Panc1 (cell line): Measurements from ENCODE around the gene TMEM252.

Experiments
- CTCF ChIP-seq: fragments of 450-650 bp; IDR thresholded peaks from 2 replicates; pipeline ENCODE4 v1.5.1; 2017; ENCODE audit warnings: mild to moderate bottlenecking
- POLR2AphosphoS5 ChIP-seq: IDR thresholded peaks from 2 replicates; pipeline ENCODE4 v1.6.1; 2012; ENCODE audit warnings: mild to moderate bottlenecking, low read depth, low read length, moderate library complexity
- REST ChIP-seq, 2 experiments: IDR thresholded peaks; 2 replicates each; pipeline ENCODE4 v1.6.1; 2011 to 2012; ENCODE audit warnings: low read depth in 2 of 2, control low read depth in 1 of 2, low read length in 1 of 2, mild to moderate bottlenecking in 1 of 2, moderate library complexity in 1 of 2; ENCODE audit not compliant: insufficient read depth in 1 of 2
- TCF7L2 ChIP-seq: IDR thresholded peaks from 2 replicates; pipeline ENCODE4 v1.6.1; 2011; ENCODE audit warnings: mild to moderate bottlenecking, low read depth, low read length, inconsistent platforms

- TF ChIP-seq CTCF = no peak
- no peak for TF ChIP-seq POLR2AphosphoS5
- no peak for TF ChIP-seq REST (IDR thresholded peaks at IDR 0.05; ENCODE audit: insufficient read depth in 1 of 2, low read depth in 2 of 2, low read length in 1 of 2)
- no peak for TF ChIP-seq TCF7L2
These were observed 47.9 kb downstream of the TMEM252 start for GRCh38 chr9:68492806-68493205.
